T-cell (primary cell): Measurements from ENCODE around the gene TPD52L2. TPM values are rescaled to one million over a fixed set of nuclear protein-coding genes. Genes with fewer than 3 reads are reported as not detected.
A peak's percentile ranks its signal among the peaks of the same experiment; 100 is the strongest.
"Not testable (repeated sequence)": the region's sequence is repeated elsewhere in the genome, so short reads cannot be mapped to it uniquely, and the experiment has no call there.

Experiments
- ATAC-seq, 4 experiments: fragments of 200-7000 bp in 3 of 4; fragments of 150-1000 bp in 1 of 4; cut with Tn5 transposase; replicated peaks in 1 of 4; 1 replicate in 3 of 4; 2 replicates in 1 of 4; pipeline ENCODE4 v1.10.0; 2021; ENCODE audit warnings: moderate library complexity in 3 of 4, mild to moderate bottlenecking in 2 of 4, moderate number of reproducible peaks in 1 of 4
- CTCF ChIA-PET, 2 donors: fragments of 300-600 bp; sonication (Branson Sonifier 250); formaldehyde crosslinking; loops; one replicate each; lab custom pipeline; 2022; ENCODE audit warnings: antibody characterized with exemption in 2 of 2; lab: Charles Lee
- POLR2A ChIA-PET, 2 donors: fragments of 300-600 bp; sonication (Branson Sonifier 250); formaldehyde crosslinking; loops; one replicate each; lab custom pipeline; 2022; ENCODE audit warnings: antibody characterized with exemption in 2 of 2; lab: Charles Lee
- DNase-seq, 35 experiments: peaks; one replicate each; pipeline versions ENCODE4 v3.0.0 to v3.0.0-alpha.2; 2013 to 2023
- H3K27ac ChIP-seq: one replicate; pipeline ENCODE4 v1.5.1; 2013; ENCODE audit warnings: low read length
- H3K27me3 ChIP-seq, 2 experiments: replicated peaks in 1 of 2; 1 replicate in 1 of 2; 2 replicates in 1 of 2; pipeline versions ENCODE4 v1.6.1 to v1.7.0; 2013; ENCODE audit warnings: low read length in 1 of 2, mixed read lengths in 1 of 2; ENCODE audit not compliant: control insufficient read depth in 2 of 2, insufficient read depth in 2 of 2; ENCODE audit errors: extremely low read depth in 1 of 2
- H3K36me3 ChIP-seq, 2 donors: 1 replicate in 1 of 2; 2 replicates in 1 of 2; pipeline versions ENCODE4 v1.6.1 to v1.7.0; 2013; ENCODE audit warnings: low read length in 1 of 2; ENCODE audit not compliant: control insufficient read depth in 2 of 2, insufficient read depth in 1 of 2; ENCODE audit errors: extremely low read depth in 1 of 2
- H3K4me1 ChIP-seq, 2 experiments: 1 replicate in 1 of 2; 2 replicates in 1 of 2; pipeline versions ENCODE4 v1.6.1 to v1.7.0; 2013; ENCODE audit warnings: low read length in 2 of 2, mixed read lengths in 1 of 2; ENCODE audit not compliant: insufficient read depth in 2 of 2, control insufficient read depth in 1 of 2; ENCODE audit errors: extremely low read depth in 1 of 2
- H3K4me3 ChIP-seq, 2 donors: 1 replicate in 1 of 2; 2 replicates in 1 of 2; pipeline versions ENCODE4 v1.5.1 to v1.7.0; 2013; ENCODE audit warnings: mild to moderate bottlenecking in 2 of 2, low read length in 1 of 2, moderate library complexity in 1 of 2; ENCODE audit not compliant: control insufficient read depth in 1 of 2; ENCODE audit errors: extremely low read depth in 1 of 2
- H3K9me3 ChIP-seq: 2 replicates; pipeline ENCODE4 v1.7.0; 2013
- H3K27ac Mint-ChIP-seq, 2 donors: one replicate each; pipeline ENCODE4 v1.8.0; 2020 to 2021; ENCODE audit warnings: mild to moderate bottlenecking in 2 of 2, mixed read lengths in 2 of 2
- H3K27me3 Mint-ChIP-seq, 2 donors: one replicate each; pipeline ENCODE4 v1.8.0; 2021 to 2022; ENCODE audit warnings: mixed read lengths in 2 of 2
- H3K36me3 Mint-ChIP-seq: one replicate; pipeline ENCODE4 v1.8.0; 2021; ENCODE audit warnings: mixed read lengths
- H3K4me1 Mint-ChIP-seq, 3 donors: one replicate each; pipeline ENCODE4 v1.8.0; 2020 to 2022; ENCODE audit warnings: mixed read lengths in 3 of 3, mild to moderate bottlenecking in 1 of 3
- H3K4me3 Mint-ChIP-seq, 3 donors: one replicate each; pipeline ENCODE4 v1.8.0; 2020 to 2022; ENCODE audit warnings: mild to moderate bottlenecking in 3 of 3, mixed read lengths in 3 of 3, moderate library complexity in 3 of 3
- H3K9me3 Mint-ChIP-seq, 3 donors: one replicate each; pipeline ENCODE4 v1.8.0; 2020 to 2022; ENCODE audit warnings: mixed read lengths in 3 of 3
- WGBS: methylation state at CpG from one replicate; pipeline ENCODE4 v1.1.5; 2013; ENCODE audit warnings: missing lambda C conversion rate; ENCODE audit not compliant: insufficient coverage; 5-methylcytosine and 5-hydroxymethylcytosine counted together
- total RNA-seq, 35 experiments: library from RNA in 6 of 35; stranded (reverse) in 6 of 35; fragments of 120-200 nt in 1 of 35; gene quantifications; one replicate each; pipeline versions ENCODE4 v1.2.1 to v1.2.4 and lab custom pipeline; 2013 to 2026

Gene TPD52L2
- total RNA-seq, 5 donors from 2014 or later (not counting 1 experiment from before 2014, with no cell fraction given), result 27.8 to 44.1 (median 39.3) TPM

DNA sequence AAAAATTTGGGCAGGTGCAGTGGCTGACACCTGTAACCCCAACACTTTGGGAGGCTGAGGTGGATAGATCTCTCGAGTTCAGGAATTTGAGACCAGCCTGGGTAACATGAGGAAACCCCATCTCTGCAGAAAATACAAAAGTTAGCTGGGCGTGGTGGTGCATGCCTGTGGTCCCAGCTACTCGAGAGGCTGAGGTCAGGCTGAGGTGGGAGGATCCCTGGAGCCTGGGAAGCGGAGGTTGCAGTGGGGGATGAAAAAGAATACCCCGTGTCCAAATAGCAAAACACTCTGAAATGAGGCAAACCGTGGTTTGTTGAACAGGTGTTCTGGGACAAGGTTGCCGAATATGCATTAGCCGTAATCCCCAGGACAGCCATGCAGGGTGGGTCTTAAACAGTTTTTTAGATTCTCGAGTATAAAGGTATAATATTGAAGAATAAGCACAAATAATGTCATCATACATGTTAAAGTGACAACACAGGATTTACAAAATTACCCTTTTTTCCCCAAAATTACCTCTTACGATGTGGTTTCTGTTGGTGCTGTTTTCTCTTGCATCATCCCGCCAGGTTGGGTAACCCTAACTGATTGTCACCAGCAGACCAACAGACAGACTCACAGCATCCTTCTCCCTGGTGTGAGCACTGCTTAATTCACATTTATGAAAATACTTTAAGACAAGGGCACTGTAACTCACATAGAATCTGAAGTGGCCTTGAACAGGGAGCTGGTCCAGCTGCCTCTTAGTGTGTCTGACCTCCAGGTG, 38.9 kb downstream of the TPD52L2 start:
- H3K27ac ChIP-seq, result peak overlapping the region; percentile 69
- 76% methylated on average over 3 of the region's 11 CpGs for WGBS

DNA sequence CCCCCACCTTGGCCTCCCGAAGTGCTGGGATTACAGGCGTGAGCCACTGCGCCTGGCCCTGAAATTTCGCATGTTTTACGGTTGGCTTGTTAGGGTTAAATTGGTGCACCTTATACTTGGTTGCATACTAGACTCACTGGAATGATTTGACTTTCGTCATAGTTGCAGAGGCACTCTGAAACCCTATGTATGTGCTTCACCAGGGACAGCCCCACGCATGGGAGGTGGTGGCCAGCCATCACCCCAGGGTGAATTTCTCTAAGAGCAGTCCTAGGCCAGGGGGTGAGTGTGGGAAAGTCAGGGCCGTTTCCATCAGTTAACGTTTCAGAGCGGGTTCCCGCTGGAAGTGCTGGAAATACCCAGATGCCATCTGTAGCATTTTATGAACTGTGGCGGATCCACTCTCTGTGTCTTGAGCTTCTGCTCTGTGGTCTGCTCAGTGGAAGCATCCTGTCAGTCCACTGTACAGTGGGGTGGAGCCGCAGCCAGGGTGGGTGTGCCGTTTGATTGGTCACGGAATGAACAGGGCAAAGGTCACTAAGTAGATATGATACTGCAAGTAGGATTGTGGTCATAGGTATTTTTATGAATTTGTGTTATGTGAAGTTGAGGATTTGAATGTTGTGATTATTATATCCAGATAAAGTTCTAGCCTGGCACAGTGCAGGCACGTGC, 43.1 kb downstream of the TPD52L2 start:
- POLR2A ChIA-PET, result no interaction called here
- no peak for ATAC-seq
- H3K36me3 ChIP-seq, result peaks cover 0 to 4% of the 10 kb centered on the region in 2 donors
- CTCF ChIA-PET, result interaction anchor here (0.5 to 1.0 kb wide), 3 partner anchors 9 to 153 kb away, joined by 3 to 5 read pairs (median 3); no protein-coding TSS in a partner anchor
- WGBS, result 90% methylated on average over 16 of the region's 16 CpGs
- no peaks in the 10 kb centered on the region for H3K27me3 ChIP-seq
- H3K4me3 Mint-ChIP-seq, result no peak overlapping the region
- no peak for DNase-seq
- H3K27ac ChIP-seq, result no peak overlapping the region
- no peaks in the 10 kb centered on the region for H3K27me3 Mint-ChIP-seq
- H3K4me3 ChIP-seq, result no peak overlapping the region
- no peaks in the 10 kb centered on the region for H3K9me3 Mint-ChIP-seq
- H3K9me3 ChIP-seq, result no peaks in the 10 kb centered on the region
- H3K36me3 Mint-ChIP-seq, result peaks cover 2% of the 10 kb centered on the region
- peaks cover 40 to 63% (median 63%) of the 10 kb centered on the region in 3 donors for H3K4me1 Mint-ChIP-seq
- H3K4me1 ChIP-seq, result peaks cover 11 to 55% of the 10 kb centered on the region in 2 experiments
- H3K27ac Mint-ChIP-seq, result peak overlapping the region in 1 of 2 donors; percentile 12

More for the DNA sequence above, 38.9 kb downstream of the TPD52L2 start:
- no peaks in the 10 kb centered on the region for H3K9me3 ChIP-seq
- DNase-seq (no peak), ATAC-seq (no peak)
- H3K4me1 ChIP-seq, result peaks cover 12 to 60% of the 10 kb centered on the region in 2 experiments
- ChIA-PET POLR2A (no interaction called here), CTCF (interaction anchor here in 1 of 2 donors (0.6 kb wide), 1 partner anchor 11 kb away, joined by 6 read pairs; no protein-coding TSS in a partner anchor)
- Mint-ChIP-seq H3K9me3 (no peaks in the 10 kb centered on the region), H3K27ac (peak overlapping the region; percentile 78 to 96), H3K4me3 (peak overlapping the region in 1 of 3 donors; percentile 85), H3K4me1 (peaks cover 46 to 70% (median 66%) of the 10 kb centered on the region in 3 donors), H3K27me3 (no peaks in the 10 kb centered on the region), H3K36me3 (peaks cover 7% of the 10 kb centered on the region)
- peaks cover 0 to 10% of the 10 kb centered on the region in 2 donors for H3K36me3 ChIP-seq
- H3K27me3 ChIP-seq, result no peaks in the 10 kb centered on the region
- H3K4me3 ChIP-seq, result no peak overlapping the region

DNA sequence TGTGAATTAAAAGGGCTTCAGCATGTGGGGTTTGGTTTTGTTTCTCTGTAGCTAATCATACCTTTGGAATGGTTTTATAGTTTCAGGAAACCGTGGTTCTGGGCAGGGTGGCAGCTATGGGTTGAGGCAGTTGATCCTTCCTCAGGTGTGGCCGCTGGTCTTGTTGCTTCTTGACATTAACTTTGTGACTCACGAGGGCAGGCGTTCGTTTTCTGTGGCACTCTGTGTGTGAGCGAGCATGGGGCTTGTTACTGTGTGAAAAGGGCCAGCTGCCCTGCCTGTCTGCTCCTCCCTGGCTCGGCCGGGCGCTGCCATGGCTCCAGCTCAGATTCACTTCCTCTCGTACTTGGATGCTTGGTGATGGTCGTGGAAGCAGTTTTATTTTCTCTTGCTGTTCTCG, 46.1 kb downstream of the TPD52L2 start:
- Mint-ChIP-seq H3K4me1 (peaks cover 31 to 54% (median 52%) of the 10 kb centered on the region in 3 donors), H3K4me3 (peak overlapping the region in 1 of 3 donors; percentile 8), H3K27ac (peak overlapping the region; percentile 28 to 78), H3K27me3 (no peaks in the 10 kb centered on the region), H3K9me3 (peaks cover 0 to 2% (median 2%) of the 10 kb centered on the region in 3 donors), H3K36me3 (peaks cover 8% of the 10 kb centered on the region)
- ChIA-PET POLR2A (no interaction called here), CTCF (interaction anchor here (0.6 to 0.9 kb wide), 4 partner anchors 9 to 364 kb away, joined by 3 to 6 read pairs (median 4); no protein-coding TSS in a partner anchor)
- ATAC-seq, result no peak
- H3K27ac ChIP-seq, result no peak overlapping the region
- DNase-seq, result no peak
- H3K36me3 ChIP-seq, result no peaks in the 10 kb centered on the region
- H3K4me3 ChIP-seq, result no peak overlapping the region
- H3K27me3 ChIP-seq, result no peaks in the 10 kb centered on the region
- 78% methylated on average over 8 of the region's 12 CpGs for WGBS
- peaks cover 4 to 34% of the 10 kb centered on the region in 2 experiments for H3K4me1 ChIP-seq
- H3K9me3 ChIP-seq, result no peaks in the 10 kb centered on the region

DNA sequence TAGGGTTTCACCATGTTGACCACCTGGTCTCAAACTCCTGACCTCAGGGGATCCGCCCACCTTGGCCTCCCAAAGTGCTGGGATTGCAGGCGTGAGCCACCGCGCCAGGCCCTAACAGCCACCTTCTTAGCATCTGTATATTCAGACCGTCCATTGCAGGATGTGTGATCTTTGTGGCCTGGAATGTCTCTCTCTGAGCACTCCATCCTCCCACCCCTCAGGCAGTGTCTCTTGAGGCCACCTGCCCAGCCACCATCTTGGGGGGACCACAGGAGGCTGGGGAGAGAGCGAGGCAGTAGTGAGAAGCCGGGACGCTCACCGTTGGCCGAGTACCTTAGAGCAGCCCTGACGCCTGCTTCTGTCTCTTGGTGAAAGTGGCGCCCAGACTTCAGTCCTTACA, 48.7 kb downstream of the TPD52L2 start:
- Mint-ChIP-seq H3K36me3 (peaks cover 22% of the 10 kb centered on the region), H3K4me1 (peaks cover 25 to 48% (median 47%) of the 10 kb centered on the region in 3 donors), H3K27ac (no peak overlapping the region), H3K27me3 (no peaks in the 10 kb centered on the region), H3K4me3 (no peak overlapping the region), H3K9me3 (peaks cover 0 to 4% (median 3%) of the 10 kb centered on the region in 3 donors)
- H3K27me3 ChIP-seq, result no peaks in the 10 kb centered on the region
- no peak overlapping the region for H3K27ac ChIP-seq
- ChIA-PET CTCF (no interaction called here), POLR2A (no interaction called here)
- DNase-seq (no peak), ATAC-seq (no peak)
- WGBS, result 95% methylated on average over 6 of the region's 12 CpGs
- peaks cover 4 to 22% of the 10 kb centered on the region in 2 experiments for H3K4me1 ChIP-seq
- peaks cover 3 to 8% of the 10 kb centered on the region in 2 donors for H3K36me3 ChIP-seq
- no peak overlapping the region for H3K4me3 ChIP-seq
- no peaks in the 10 kb centered on the region for H3K9me3 ChIP-seq

DNA sequence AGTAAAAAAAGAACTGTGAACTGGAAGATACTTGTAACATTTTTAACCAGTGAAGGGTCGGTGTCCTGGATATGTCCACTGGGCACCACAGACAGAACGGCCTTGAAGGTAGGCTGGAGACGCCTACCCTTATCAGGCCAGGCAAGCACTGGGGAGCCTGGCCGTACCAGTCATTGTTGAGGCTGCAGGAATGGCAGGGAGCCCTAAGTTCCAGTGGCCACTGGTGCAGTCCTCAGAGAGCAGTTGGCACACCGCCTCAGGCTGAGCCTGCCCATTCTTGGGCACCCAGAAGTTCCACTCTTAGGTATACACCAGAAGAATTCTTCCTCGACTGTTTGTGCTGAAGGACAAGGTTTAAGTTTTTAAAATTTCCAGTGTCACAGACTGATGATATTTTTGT, 50.4 kb downstream of the TPD52L2 start:
- ChIA-PET POLR2A (no interaction called here), CTCF (interaction anchor here in 1 of 2 donors (0.5 to 1.2 kb wide), 2 partner anchors 10 to 59 kb away, joined by 3 to 4 read pairs; no protein-coding TSS in a partner anchor)
- Mint-ChIP-seq H3K36me3 (peaks cover 22% of the 10 kb centered on the region), H3K4me3 (no peak overlapping the region), H3K27me3 (no peaks in the 10 kb centered on the region), H3K4me1 (peaks cover 18 to 42% (median 39%) of the 10 kb centered on the region in 3 donors), H3K9me3 (peaks cover 0 to 4% (median 3%) of the 10 kb centered on the region in 3 donors), H3K27ac (no peak overlapping the region)
- DNase-seq (no peak), ATAC-seq (no peak)
- no peak overlapping the region for H3K4me3 ChIP-seq
- no peak overlapping the region for H3K27ac ChIP-seq
- H3K36me3 ChIP-seq, result peaks cover 4 to 19% of the 10 kb centered on the region in 2 donors
- peaks cover 4 to 11% of the 10 kb centered on the region in 2 experiments for H3K4me1 ChIP-seq
- WGBS, result 95% methylated on average over 3 of the region's 6 CpGs
- no peaks in the 10 kb centered on the region for H3K9me3 ChIP-seq
- H3K27me3 ChIP-seq, result no peaks in the 10 kb centered on the region

DNA sequence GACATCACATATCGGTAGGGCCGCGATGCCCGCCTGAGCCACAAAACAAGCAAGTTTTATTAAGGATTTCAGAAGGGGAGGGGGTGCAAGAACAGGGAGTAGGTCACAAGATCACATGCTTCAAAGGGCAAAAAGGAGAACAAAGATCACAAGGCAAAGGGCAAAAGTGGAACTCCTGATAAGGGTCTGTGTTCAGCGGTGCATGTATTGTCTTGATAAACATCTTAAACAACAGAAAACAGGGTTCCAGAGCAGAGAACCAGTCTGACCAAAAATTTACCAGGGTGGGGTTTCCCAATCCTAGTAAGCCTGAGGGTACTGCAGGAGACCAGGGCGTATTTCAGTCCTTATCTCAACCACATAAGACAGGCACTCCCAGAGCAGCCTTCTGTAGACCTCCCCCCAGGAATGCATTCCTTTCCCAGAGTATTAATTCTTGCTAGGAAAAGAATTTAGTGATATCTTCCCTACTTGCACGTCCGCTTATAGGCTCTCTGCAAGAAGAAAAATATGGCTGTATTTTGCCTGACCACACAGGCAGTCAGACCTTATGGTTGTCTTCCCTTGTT, 51.4 kb downstream of the TPD52L2 start:
- H3K4me1 ChIP-seq, DNase-seq, H3K27ac ChIP-seq, H3K9me3 ChIP-seq, H3K4me3 Mint-ChIP-seq, H3K4me3 ChIP-seq, CTCF ChIA-PET, H3K9me3 Mint-ChIP-seq, ATAC-seq, H3K27me3 ChIP-seq, POLR2A ChIA-PET, H3K27me3 Mint-ChIP-seq: not testable (repeated sequence)
- Mint-ChIP-seq H3K27ac (peak overlapping the region; percentile 8 to 61), H3K4me1 (peaks cover 10 to 33% (median 31%) of the 10 kb centered on the region in 3 donors), H3K36me3 (peaks cover 20% of the 10 kb centered on the region)
- H3K36me3 ChIP-seq, result peaks cover 4 to 19% of the 10 kb centered on the region in 2 donors
- 96% methylated on average over 6 of the region's 8 CpGs for WGBS
